ENCODE data around the gene MSLN. TPM values are rescaled to one million over a fixed set of nuclear protein-coding genes. Genes with fewer than 3 reads are reported as not detected.

Gene MSLN
- total RNA-seq (10 to 100 TPM in 1 of 5 donors, 1 to 10 TPM in 3, not detected in 1; 1.6 to 41.5 (median 3.4) TPM), polyA plus RNA-seq (10 to 100 TPM in 1 of 3 donors, 1 to 10 TPM in 1, under 1 TPM in 1; 0.92 to 83.7 (median 6.1) TPM)
- long read RNA-seq, donor 1 = 0 reads
- long read RNA-seq, donor 2, partial matches to known transcripts = 8 of 9 reads
- long read RNA-seq, donor 2, other reads (novel, unspliced or antisense) = 0 of 9 reads
- long read RNA-seq, donor 3, partial matches to known transcripts = 0 of 4 reads
- long read RNA-seq, donor 3, other reads (novel, unspliced or antisense) = 0 of 4 reads
- long read RNA-seq, donor 4 = 0 reads
- long read RNA-seq, donor 5, transcript MSLN-207 (17 exons, 2,418 nt) = major isoform, 6 of 6 reads
- long read RNA-seq, donor 5, partial matches to known transcripts = 0 of 6 reads
- long read RNA-seq, donor 5, other reads (novel, unspliced or antisense) = 0 of 6 reads
- long read RNA-seq, donor 6, partial matches to known transcripts = 13 of 17 reads
- long read RNA-seq, donor 6, other reads (novel, unspliced or antisense) = 0 of 17 reads
- long read RNA-seq, donor 7, partial matches to known transcripts = 7 of 9 reads
- long read RNA-seq, donor 7, other reads (novel, unspliced or antisense) = 0 of 9 reads
- long read RNA-seq, donor 8, partial matches to known transcripts = 10 of 13 reads
- long read RNA-seq, donor 8, other reads (novel, unspliced or antisense) = 0 of 13 reads
- long read RNA-seq, donor 9, partial matches to known transcripts = 0 of 1 reads
- long read RNA-seq, donor 9, other reads (novel, unspliced or antisense) = 0 of 1 reads
- long read RNA-seq, donor 10, partial matches to known transcripts = 9 of 12 reads
- long read RNA-seq, donor 10, other reads (novel, unspliced or antisense) = 0 of 12 reads

GRCh38 chr16:760545-761343 lies at the start of gene MSLN:
MSLN (plus strand) TSS chr16:760734; CDS start chr16:762681, 1,947 bp downstream.
- H3K4me1 ChIP-seq = peaks cover 0 to 16% (median 3%) of the 10 kb centered on the region in 4 donors
- no peak within 1 kb of the TSS for H3K4me3 ChIP-seq
- TF ChIP-seq POLR2A (IDR thresholded peaks at IDR 0.05) = no peak
- TF ChIP-seq CTCF (IDR thresholded peaks at IDR 0.05) = no peak
- peaks cover 0 to 59% (median 8%) of the 10 kb centered on the region in 3 donors for H3K27me3 ChIP-seq
- WGBS, 5 donors = 47 to 68% (median 53%) methylated on average over 25 to 37 of the region's 37 CpGs
- H3K27ac ChIP-seq = no peak within 1 kb of the TSS
- H3K36me3 ChIP-seq = no peaks in the 10 kb centered on the region
- no peaks in the 10 kb centered on the region for H3K9me3 ChIP-seq
- peak in 1 of 2 donors; percentile 77 for DNase-seq
- intact Hi-C loops (cut with DNase I; ENCODE audit: low total_unique reads) = no loop called here

GRCh38 chr16:711084-711483 lies 49.5 kb upstream of the MSLN start:
- no peak for TF ChIP-seq POLR2A (IDR thresholded peaks at IDR 0.05)
- no peak for TF ChIP-seq CTCF (IDR thresholded peaks at IDR 0.05)
- no peak for TF ChIP-seq POLR2AphosphoS5 (IDR thresholded peaks at IDR 0.05)
- no peak for TF ChIP-seq EP300 (IDR thresholded peaks at IDR 0.05)
- peaks cover 20 to 43% (median 35%) of the 10 kb centered on the region in 4 donors for H3K4me1 ChIP-seq
- no peaks in the 10 kb centered on the region for H3K9me3 ChIP-seq
- intact Hi-C loops (cut with DNase I; ENCODE audit: low total_unique reads) = loop anchor here (5.0 kb wide), 2 partner anchors 71 to 341 kb away; no protein-coding TSS in a partner anchor
- no peaks in the 10 kb centered on the region for H3K36me3 ChIP-seq
- 70 to 82% (median 71%) methylated on average over 11 to 12 of the region's 12 CpGs for WGBS, 5 donors
- DNase-seq = no peak
- H3K4me3 ChIP-seq = no peak overlapping the region
- no peak overlapping the region for H3K27ac ChIP-seq
- peaks cover 39 to 90% (median 60%) of the 10 kb centered on the region in 3 donors for H3K27me3 ChIP-seq

GRCh38 chr16:711548-712320 lies 48.8 kb upstream of the MSLN start:
- peaks cover 22 to 43% (median 35%) of the 10 kb centered on the region in 4 donors for H3K4me1 ChIP-seq
- peak; percentile 83 to 92 for DNase-seq
- H3K27ac ChIP-seq = no peak overlapping the region
- 7 to 10% (median 9%) methylated on average over 17 to 25 of the region's 25 CpGs for WGBS, 5 donors
- no peaks in the 10 kb centered on the region for H3K36me3 ChIP-seq
- no peak overlapping the region for H3K4me3 ChIP-seq
- TF ChIP-seq POLR2AphosphoS5 (IDR thresholded peaks at IDR 0.05) (peak in 2 of 3 donors; percentile 12 to 14), EP300 (IDR thresholded peaks at IDR 0.05) (no peak), CTCF (IDR thresholded peaks at IDR 0.05) (peak in 5 of 7 experiments; percentile 74 to 97 (median 85)), POLR2A (IDR thresholded peaks at IDR 0.05) (no peak)
- H3K9me3 ChIP-seq = no peaks in the 10 kb centered on the region
- peaks cover 37 to 90% (median 54%) of the 10 kb centered on the region in 3 donors for H3K27me3 ChIP-seq
- intact Hi-C loops (cut with DNase I; ENCODE audit: low total_unique reads) = loop anchor here (5.0 kb wide), 2 partner anchors 71 to 341 kb away; no protein-coding TSS in a partner anchor
